NCI-H748 (cell line): Measurements from ENCODE around the gene ASXL1.
"Not testable (repeated sequence)": the region's sequence is repeated elsewhere in the genome, so short reads cannot be mapped to it uniquely, and the experiment has no call there.

ENCODE experiments used
- DNase-seq: peaks from one replicate; lab custom pipeline; 2025; ENCODE audit not compliant: unreplicated experiment; lab: John Stamatoyannopoulos, UW

The ASXL1 gene

DNA sequence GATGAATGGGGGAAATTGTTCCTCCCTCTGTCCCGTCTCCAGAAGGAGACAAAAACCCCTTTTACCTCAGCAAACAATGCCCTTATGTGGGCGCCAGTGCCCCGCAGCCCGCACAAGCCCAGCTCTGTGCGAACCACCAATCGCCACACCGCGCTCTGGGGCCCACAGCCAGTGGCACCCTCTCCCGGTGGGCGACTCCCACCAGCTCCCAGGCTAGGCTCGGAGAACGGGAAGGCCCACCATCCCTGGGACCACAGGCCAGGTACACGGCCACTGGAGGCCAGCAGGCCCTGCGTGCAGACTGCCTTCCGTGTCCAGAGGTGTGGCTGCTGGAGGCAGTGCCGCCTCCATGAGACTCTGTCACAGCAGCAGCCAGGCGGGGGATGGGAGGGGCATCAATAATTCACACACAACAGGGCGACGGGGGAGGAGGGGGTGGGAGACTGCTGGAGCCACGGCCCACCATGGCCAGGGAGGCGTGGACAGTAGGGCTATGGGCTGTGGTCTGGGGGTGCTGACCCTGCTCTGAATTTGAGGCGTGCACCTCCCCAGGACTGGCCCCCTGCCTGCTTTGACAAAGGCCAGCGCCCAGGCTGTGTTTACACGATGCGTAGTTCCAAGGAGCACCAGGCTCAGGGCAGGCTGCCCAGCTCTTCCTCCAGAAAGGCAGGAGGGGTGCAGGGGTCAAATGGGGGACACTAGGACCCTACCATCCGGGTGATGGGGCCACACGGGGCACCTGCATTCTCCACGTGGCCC, 105.7 kb downstream of the ASXL1 start:
- no peak for DNase-seq

DNA sequence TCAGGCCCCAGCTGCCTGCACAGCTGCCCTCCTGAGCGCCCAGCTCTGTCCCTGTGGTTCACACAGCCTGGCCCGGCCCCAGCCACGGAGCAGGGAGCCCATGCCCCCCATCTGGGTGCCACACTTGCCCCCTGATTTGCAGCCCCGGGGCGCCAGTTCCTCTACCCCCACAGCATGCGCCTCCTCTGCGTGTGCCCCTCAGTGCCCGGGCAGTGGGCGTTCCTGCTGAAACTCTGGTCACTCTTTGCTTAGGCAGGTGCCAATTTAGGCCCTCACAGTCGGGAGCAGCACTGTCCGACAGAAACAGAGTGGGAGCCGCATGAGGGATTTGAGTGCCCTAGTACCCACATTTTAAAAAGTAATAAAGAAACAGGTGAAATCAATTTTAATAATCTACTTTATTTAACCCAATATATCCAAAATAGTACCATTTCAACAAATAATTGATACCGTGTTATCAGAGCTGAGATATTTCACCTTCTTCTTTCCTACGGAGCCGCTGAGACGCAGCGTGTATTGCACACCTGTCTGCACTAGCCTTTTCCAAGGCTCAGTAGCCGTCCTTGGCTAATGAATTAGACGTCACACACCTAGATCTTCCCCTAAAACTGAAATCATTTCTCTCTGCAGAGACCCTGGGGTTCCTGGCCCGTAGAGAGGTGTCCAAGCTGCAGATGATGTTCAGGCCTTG, 106.4 kb downstream of the ASXL1 start:
- DNase-seq = no peak

DNA sequence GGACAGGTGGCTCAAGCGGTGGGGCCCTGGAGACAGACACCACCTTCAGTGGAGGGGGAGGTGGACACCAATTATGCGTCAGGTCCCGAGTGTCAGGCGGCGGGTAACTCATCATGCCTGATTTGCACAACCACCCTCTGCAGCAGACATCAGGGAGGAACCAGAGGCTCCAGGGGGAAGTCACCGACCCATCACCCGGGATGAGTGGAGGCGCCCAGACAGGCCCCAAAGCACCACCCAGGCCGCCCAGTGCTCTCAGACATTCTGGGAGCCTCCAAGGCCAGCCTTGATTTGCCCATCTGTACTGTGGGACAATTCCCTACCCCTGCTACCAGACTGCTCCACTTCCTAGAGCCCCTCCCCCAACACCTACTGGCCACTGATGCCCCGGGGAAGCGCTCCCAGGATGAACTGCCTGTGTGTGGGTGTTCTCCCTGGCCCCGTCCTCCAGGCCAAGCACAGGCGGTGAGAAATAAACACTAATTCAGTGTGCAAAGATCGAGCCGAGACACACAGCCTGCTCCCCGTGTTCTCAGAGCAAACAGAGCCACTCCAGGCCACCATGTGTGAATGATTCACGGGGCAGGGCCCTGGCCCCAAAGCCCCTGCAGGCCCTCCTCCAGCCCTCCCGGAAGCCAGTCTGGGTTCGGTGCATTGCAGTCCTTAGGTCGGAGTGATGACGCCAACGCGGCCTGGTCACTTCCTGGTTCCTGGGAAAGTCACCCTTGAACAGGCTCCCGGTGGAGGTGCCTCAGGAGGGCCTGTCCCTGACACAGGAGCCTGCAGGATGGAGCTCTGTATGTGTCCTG, 107.2 kb downstream of the ASXL1 start:
- no peak for DNase-seq

DNA sequence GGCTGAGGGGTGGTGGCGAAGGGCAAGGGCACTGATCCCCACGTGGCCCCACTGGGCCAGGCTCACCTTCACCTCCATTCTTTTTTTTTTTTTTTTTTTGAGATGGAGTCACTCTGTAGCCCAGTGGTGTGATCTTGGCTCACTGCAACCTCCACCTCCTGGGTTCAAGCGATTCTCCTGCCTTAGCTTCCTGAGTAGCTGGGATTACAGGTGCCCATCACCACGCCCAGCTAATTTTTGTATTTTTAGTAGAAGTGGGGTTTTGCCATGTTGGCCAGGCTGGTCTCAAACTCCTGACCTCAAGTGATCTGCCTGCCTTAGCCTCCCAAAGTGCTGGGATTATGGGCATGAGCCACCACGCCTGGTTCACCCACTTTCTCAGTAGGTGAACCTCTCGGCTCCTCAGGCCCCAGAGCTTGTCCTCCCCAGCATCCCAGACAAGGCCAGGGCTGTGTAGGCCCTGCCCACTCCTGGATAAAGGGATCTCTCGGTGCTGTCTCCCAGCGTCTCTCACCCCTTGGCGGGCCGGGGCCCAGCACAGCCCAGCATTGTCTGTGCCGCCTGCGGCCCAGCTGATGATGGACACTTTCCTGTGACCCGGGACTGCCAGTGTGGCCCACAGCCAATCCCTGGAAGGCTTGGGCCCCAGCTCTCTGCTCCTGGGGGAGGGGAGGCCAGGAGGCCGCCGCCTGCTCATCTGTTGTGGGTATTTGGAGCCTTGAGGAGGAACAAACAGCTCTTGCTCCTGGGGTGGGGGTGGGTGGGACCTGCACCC, 108.0 kb downstream of the ASXL1 start:
- DNase-seq = not testable (repeated sequence)

DNA sequence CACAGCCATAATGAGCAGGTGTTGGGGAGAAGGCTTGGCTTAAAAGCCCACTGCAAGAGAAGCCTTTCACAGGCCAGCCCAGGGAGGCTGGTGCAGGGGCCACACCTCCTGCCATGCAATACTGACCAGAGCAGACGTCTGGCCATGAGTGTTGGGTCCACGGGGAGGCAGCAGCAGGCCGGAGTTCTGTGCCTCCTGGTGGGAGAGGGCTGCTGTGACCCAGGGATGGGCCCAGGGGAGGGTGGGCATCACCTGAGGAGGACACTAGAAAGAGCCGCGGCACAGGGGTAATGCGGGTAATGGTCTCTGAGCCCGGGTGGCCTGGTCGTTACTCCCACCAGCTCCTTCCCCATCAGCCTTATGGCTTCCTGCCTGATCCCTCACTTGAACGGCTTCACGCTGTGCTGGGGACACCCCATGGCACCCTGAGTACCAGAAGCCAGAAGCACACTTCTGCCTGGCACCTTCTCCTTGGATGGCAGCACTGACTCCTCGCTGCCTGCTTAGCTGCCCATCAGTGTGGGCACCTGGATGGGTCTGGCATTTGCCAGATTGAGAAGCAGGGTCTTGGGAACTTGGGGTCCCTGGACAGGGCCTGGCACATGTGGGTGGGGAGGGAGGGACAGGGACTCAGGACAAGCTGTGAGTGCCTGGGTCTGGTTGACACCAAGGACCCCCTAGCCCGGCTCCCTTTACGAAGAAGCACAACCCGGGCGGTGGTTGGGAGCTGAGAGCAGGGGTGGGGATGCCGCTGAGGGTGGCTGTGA, 108.8 kb downstream of the ASXL1 start:
- DNase-seq = no peak

DNA sequence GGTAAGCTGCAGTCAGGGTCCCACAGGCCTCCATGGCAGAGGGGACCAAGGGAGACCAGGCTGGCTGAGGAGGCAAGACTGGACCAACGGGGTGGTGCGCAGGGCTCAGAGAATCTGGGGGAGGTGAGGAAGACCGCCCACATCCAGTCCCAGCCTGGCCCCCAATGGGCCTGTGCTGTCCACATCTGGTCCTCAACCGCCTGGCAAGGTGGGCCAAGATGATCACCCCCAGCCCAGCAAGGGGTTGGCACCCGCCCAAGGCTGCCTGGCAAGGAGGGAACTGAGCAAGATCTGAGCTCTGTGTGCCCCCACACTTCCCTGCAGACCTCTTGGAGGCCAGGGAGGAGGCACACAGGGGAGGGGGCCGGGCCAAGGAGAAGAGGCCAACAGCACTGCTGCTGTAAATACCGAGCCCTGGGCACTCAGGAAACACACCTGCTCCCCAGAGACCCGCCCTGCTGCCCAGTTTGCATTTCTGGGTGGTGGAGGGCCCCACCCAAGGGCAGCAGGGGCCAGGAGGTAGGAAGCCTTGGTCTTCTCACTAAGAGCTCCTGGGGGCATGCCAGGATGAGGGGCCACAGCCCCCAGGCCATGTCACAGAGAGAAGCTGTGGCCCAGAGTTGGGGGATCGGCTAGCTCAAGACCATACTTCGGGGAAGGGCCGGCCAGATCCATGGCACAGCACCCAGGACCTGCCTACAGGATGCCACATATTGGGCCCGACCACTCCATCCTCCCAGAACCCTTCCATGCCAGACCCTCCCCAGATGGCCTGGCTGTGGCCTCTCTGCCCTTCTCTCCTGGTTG, 109.6 kb downstream of the ASXL1 start:
- no peak for DNase-seq

DNA sequence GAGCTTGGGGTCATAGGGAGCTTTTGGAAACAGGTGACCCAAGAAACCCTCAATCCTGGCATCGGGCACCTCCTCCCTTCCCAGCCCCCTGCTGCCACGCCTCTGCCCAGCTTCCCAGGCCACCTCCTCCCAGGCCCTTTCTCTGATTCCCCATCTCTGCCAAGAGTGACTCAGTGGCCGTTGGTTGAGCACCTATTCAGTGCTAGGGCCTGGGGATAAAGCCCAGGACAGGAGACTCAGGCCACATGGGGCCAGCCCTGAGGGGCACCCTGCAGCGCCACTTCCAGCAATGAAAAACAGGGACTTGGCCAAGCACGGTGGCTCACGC, 110.1 kb downstream of the ASXL1 start:
- no peak for DNase-seq

DNA sequence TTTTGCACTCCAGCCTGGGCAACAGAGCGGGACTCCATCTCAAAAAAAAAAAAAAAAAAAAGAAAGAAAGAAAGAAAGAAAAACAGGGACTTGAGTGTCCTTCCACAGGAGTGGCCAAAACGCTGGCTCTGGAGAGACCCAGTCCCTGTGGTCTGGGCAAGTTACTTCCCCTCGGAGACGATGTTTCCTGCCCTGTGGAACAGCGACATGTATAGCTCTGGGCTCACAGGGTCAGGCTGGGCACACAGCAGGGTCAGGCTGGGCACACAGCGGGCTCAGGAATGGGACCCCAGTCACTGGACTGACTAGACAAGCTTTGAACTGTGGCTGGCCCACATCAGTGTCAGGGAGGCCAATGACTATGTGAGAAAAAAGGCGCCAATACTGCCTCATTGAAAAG, 110.7 kb downstream of the ASXL1 start:
- no peak for DNase-seq

DNA sequence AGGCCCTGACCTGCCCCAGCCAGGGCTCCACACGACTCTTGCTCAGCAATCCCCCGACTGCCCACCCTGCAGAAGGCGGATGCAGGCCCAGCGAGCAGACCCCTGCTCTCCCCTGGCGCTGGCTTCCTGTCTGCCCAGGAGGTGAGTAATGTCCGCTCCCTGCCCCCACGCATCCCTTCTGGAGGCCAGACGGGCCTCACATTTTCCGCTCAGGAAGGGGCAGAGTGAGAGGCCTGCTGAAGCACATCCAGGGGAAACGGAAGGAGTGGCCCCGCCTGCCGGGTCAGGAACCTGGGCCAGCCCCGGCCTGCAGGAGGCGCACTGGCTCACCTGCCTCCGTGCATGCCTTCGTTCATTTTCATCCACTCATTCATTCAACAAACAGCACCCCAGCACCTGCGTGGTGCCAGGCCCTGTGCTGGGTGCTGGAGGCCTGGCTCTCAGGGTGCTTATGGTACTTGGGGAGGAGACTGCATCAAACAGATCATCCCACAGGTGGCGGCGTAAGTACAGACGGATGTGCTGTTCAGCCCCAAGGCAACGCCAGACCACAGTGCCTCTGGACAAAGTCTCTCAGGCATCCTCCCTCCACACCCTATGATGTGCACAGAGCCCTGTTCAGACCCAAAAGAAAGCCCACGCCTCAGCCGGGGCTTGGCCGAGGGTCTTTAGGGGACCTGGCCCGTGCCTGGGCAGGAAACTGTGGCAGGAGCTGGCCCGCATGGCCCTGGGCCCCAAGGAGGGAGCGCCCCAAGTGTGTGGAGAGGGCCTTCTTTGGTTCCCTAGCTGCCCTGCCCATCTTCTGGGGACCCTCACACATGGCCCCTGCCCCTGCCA, 112.1 kb downstream of the ASXL1 start:
- DNase-seq = peak; percentile 7

DNA sequence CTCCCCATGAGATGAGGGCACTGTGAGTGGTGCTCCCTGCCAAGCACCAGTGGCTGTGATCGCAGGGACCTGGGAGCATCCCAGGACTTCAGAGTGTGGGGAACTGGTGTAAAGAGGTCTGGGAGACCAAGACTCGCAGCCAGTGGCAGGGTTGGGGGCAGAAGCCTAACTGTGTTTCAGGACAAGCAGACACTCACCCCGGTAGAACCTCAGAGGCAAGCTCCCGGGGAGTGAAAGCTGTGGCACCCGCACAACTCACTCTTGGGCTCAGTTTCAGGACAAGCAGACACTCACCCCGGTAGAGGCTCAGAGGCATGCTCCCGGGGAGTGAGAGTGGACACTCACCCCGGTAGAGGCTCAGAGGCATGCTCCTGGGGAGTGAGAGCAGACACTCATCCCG, 112.8 kb downstream of the ASXL1 start:
- no peak for DNase-seq

DNA sequence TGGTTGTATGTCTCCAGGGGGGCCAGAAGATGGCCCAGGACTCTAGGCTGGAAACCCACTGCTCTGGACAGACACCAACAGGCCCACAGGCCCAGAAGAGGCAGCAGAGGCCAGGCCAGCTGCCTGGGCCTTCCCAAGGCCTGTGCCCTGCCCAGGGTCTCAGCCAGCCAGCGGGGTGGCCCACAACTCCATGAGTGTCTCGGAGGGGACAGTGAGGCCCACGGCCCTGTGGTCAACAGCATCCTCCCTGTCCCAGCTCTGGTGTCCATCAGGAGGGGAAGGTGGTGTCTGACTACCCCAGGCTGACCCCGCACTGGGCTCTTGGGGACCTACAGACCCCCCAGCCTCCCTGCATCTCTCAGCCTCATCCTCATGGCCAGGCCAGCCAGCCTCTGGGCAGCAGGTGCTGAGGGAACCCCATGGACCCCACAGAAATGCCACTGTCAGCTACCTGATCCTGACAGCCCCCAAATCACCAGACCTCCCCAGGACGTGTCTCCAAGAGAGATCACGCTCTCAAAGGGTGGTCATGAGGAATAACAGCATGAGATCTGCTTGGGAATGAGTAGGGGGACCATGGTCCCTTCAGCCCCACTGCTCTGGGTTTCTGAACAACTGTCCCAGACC, 114.6 kb downstream of the ASXL1 start:
- no peak for DNase-seq

DNA sequence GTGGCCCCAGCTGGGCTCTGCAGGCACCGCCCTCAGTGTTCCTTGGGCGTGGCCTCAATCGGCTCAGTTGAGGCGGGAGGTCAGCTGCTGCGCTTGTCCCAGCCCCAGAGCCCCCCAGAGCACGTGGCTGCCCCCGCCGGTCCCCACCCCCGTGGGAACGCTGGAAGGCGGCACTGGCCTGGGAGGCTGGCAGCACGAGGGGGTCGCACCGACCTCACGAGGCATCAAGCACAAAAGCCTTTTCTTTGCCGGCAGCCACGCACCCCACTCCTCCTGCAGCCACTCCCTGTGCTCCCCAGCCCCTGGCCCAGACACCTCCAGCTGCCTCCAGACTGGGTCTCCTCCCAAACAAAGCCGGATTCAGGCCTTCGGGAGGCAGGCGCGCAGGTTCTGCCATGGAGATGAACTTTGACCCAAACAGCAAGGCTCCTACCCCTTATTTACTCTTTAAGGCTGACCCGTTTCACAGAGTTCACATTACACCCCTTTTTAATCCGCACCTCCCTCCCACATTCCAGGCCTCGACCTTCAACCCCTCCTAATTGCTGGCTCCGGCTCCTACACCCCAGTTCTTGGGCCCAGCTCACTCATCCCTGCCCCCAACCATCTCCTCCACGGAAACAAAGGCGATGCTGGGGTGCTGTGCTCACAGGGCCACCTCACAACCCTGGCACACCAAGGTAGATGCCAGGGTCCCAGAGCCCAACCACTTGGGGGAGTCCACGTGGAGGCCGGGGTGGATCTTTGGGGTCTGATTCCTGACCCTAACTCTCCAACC, 115.3 kb downstream of the ASXL1 start:
- DNase-seq = no peak

DNA sequence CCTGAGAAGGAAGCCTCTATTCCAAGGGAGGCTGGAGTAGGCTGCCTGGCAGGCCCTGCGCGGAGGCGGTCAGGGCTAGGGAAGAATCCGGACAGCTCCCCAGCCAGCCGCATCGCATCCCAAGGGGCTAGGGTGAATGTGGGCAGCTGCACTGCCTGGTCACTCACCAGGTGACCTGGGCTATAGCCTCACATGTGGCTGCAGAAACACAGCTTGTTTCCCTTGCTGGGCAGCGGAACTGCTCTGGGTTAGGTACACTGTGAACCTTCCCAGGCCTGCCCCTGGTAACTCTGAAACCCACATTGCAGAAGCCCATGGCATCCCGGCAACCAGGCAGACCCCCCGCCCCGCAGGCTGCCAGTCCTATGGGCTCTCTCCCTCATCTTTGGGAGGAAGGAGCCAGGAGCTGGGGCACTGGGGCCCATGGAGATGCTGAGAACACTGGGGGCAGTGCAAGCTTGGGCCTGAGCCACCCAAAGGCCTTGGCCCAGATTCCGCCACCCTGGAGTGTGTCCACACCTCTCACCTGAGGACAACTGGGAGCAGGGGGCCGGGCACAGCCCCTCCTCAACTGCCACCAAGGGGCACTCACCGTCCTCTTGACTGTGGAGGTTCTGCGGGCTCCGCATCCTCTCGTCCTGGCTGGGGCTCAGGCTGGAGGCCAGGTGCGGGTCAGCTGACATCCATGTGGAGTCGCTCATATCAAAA, 116.0 kb downstream of the ASXL1 start:
- DNase-seq = no peak

DNA sequence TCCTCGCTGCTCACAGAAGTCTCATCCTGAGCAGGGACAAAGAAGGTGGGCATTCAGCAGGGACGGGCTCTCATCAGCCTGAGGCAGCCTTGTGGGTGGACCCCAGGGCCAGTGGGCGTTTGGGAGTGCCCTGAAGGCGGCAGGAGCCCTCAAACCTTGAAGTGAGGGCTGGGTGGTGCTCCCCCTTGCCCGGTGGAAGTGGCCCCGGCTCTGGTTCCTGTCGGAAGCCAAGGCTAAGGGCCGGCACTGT, 116.5 kb downstream of the ASXL1 start:
- DNase-seq = no peak

DNA sequence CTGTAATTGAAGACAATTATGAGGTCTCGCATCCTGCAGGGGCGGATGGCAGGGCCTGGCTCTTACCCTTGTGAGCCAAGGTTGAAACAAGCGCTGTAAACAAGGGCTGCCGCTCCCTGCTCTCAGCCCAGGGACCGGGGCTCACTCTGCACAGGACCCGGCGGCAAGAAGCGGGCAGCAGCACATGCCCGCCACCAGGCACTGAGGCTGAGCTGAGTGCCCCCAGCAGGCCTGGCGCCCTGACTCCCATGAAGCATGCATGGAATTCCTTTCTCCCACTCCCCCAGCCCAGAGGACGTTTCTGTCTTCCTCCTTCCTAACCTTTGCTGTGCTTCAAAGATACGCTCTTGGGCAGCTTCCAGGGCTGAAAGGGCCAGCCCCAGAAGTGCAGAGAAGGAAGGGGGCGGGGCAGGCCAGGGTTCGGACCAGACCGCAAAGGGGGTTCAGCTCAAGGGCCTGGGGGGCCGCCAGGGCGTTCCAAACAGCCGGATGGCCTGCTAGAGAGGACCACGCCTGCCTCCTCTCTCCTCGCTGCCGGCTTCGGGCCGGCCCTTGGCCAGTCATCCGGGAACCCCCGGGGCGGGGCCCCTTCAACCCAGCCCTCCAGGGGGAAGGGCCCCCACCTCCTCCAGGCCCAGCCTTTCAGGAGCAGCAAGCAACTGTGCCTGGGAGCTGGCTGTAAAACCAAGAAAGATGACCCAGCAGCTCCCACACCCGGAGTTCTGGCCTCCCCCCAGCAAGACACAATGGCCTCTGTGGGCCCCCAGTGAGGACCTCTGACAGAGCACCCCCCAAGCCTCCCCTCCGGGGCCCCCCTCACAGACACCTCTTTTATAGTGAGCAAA, 117.1 kb downstream of the ASXL1 start:
- no peak for DNase-seq
